Gastroesophageal sphincter (tissue), 3 donors: Measurements from ENCODE around the gene SCN1B.
"Not testable (repeated sequence)": the region's sequence is repeated elsewhere in the genome, so short reads cannot be mapped to it uniquely, and the experiment has no call there.

Experiments used
- CTCF ChIP-seq, 4 experiments: fragments of 200-600 bp in 2 of 4; fragments of 450-650 bp in 2 of 4; sonication (generic) in 1 of 4; IDR thresholded peaks; one replicate each; pipeline ENCODE4 v1.5.1; 2017 to 2019; ENCODE audit warnings: antibody characterized with exemption in 4 of 4, mild to moderate bottlenecking in 2 of 4, moderate library complexity in 2 of 4
- EP300 ChIP-seq: sonication (generic); formaldehyde crosslinking; IDR thresholded peaks from one replicate; pipeline ENCODE4 v1.6.1; 2017; ENCODE audit warnings: antibody characterized with exemption, mild to moderate bottlenecking
- POLR2AphosphoS5 ChIP-seq: sonication (generic); formaldehyde crosslinking; IDR thresholded peaks from one replicate; pipeline ENCODE4 v1.6.1; 2017; ENCODE audit warnings: antibody characterized with exemption

- TF ChIP-seq CTCF (IDR thresholded peaks at IDR 0.05); POLR2AphosphoS5; EP300: not testable (repeated sequence)
Observed at GRCh38 chr19:35014774-35015173, 15.5 kb upstream of the SCN1B start.
